ENCODE data around the gene GYG2.

DNA sequence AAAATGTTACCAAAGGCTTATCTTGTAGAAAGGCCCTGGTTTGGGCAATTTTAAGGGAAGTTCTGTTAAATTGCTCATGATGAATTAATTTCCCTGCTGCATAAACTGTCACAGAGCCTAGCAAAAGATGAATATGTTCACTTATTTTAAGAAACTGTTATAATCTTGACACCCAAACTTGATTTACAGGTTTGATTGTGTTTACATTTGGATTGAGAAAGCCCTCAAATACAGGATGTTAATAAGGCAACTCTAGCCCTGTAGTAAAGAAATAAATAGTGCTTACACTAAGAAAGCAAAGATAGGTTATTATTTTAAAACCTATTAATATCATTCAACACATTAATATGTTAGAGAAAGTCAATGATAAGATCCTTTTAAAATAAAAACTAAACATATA is 18.3 kb downstream of the GYG2 start:
- TF ChIP-seq POLR2A (IDR thresholded peaks at IDR 0.05; ENCODE audit: borderline replicate concordance, extremely low read depth, insufficient read depth, insufficient read length) (no peak), ZFX (IDR thresholded peaks at IDR 0.05) (no peak), EZH2phosphoT487 (IDR thresholded peaks at IDR 0.05; ENCODE audit: borderline replicate concordance) (no peak), EZH2 (IDR thresholded peaks at IDR 0.05) (no peak), CEBPB (IDR thresholded peaks at IDR 0.05; ENCODE audit: low read depth) (no peak), SIN3A (IDR thresholded peaks at IDR 0.05; ENCODE audit: low read depth) (no peak), RAD21 (IDR thresholded peaks at IDR 0.05; ENCODE audit: low read depth) (no peak), POLR2AphosphoS5 (IDR thresholded peaks at IDR 0.05; ENCODE audit: low read depth, low read length) (no peak), ELF1 (IDR thresholded peaks at IDR 0.05; ENCODE audit: borderline replicate concordance, low read depth) (no peak), EGR1 (IDR thresholded peaks at IDR 0.05; ENCODE audit: low read depth) (no peak)
- TF ChIP-seq, protein P1, sequence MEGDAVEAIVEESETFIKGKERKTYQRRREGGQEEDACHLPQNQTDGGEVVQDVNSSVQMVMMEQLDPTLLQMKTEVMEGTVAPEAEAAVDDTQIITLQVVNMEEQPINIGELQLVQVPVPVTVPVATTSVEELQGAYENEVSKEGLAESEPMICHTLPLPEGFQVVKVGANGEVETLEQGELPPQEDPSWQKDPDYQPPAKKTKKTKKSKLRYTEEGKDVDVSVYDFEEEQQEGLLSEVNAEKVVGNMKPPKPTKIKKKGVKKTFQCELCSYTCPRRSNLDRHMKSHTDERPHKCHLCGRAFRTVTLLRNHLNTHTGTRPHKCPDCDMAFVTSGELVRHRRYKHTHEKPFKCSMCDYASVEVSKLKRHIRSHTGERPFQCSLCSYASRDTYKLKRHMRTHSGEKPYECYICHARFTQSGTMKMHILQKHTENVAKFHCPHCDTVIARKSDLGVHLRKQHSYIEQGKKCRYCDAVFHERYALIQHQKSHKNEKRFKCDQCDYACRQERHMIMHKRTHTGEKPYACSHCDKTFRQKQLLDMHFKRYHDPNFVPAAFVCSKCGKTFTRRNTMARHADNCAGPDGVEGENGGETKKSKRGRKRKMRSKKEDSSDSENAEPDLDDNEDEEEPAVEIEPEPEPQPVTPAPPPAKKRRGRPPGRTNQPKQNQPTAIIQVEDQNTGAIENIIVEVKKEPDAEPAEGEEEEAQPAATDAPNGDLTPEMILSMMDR (IDR thresholded peaks at IDR 0.05 in 2 of 3, conservative IDR thresholded peaks at IDR 0.05 in 1 of 3; ENCODE audit: borderline replicate concordance in 1 of 3, insufficient read depth in 1 of 3, low read depth in 2 of 3, low read length in 2 of 3) = no peak
- TF ChIP-seq, protein P2, sequence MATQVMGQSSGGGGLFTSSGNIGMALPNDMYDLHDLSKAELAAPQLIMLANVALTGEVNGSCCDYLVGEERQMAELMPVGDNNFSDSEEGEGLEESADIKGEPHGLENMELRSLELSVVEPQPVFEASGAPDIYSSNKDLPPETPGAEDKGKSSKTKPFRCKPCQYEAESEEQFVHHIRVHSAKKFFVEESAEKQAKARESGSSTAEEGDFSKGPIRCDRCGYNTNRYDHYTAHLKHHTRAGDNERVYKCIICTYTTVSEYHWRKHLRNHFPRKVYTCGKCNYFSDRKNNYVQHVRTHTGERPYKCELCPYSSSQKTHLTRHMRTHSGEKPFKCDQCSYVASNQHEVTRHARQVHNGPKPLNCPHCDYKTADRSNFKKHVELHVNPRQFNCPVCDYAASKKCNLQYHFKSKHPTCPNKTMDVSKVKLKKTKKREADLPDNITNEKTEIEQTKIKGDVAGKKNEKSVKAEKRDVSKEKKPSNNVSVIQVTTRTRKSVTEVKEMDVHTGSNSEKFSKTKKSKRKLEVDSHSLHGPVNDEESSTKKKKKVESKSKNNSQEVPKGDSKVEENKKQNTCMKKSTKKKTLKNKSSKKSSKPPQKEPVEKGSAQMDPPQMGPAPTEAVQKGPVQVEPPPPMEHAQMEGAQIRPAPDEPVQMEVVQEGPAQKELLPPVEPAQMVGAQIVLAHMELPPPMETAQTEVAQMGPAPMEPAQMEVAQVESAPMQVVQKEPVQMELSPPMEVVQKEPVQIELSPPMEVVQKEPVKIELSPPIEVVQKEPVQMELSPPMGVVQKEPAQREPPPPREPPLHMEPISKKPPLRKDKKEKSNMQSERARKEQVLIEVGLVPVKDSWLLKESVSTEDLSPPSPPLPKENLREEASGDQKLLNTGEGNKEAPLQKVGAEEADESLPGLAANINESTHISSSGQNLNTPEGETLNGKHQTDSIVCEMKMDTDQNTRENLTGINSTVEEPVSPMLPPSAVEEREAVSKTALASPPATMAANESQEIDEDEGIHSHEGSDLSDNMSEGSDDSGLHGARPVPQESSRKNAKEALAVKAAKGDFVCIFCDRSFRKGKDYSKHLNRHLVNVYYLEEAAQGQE (IDR thresholded peaks at IDR 0.05; ENCODE audit: low read depth) = no peak
- TF ChIP-seq, protein P3, sequence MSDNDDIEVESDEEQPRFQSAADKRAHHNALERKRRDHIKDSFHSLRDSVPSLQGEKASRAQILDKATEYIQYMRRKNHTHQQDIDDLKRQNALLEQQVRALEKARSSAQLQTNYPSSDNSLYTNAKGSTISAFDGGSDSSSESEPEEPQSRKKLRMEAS (IDR thresholded peaks at IDR 0.05) = no peak

Data from HCT116 (cell line).